Neural progenitor cell (in vitro differentiated cells): ENCODE results near the gene HMGCS1. TPM values are rescaled to one million over a fixed set of nuclear protein-coding genes. Genes with fewer than 3 reads are reported as not detected.
"Not testable (repeated sequence)": the region's sequence is repeated elsewhere in the genome, so short reads cannot be mapped to it uniquely, and the experiment has no call there.

Experiments
- DNase-seq: peaks from one replicate; pipeline ENCODE4 v3.0.0-alpha.2; 2016; ENCODE audit warnings: low spot score
- H2AFZ ChIP-seq: fragments of 200-600 bp; sonication (generic); replicated peaks from 2 replicates; pipeline ENCODE4 v1.6.1; 2016; ENCODE audit warnings: antibody characterized with exemption
- H3F3A ChIP-seq: fragments of 200-600 bp; sonication (generic); 2 replicates; pipeline ENCODE4 v1.6.1; 2016; ENCODE audit warnings: antibody characterized with exemption, low read depth
- H3K27ac ChIP-seq: fragments of 200-600 bp; sonication (generic); 2 replicates; pipeline ENCODE4 v1.5.1; 2016; ENCODE audit warnings: mild to moderate bottlenecking
- H3K27me3 ChIP-seq: fragments of 200-600 bp; sonication (generic); 2 replicates; pipeline ENCODE4 v1.6.1; 2016; ENCODE audit warnings: mild to moderate bottlenecking, moderate library complexity
- H3K36me3 ChIP-seq: fragments of 200-600 bp; sonication (generic); 2 replicates; pipeline ENCODE4 v1.5.1; 2016
- H3K4me1 ChIP-seq: fragments of 200-600 bp; sonication (generic); 2 replicates; pipeline ENCODE4 v1.6.1; 2016; ENCODE audit warnings: mixed run types
- H3K4me2 ChIP-seq: fragments of 200-600 bp; sonication (generic); 2 replicates; pipeline ENCODE4 v1.6.1; 2016
- H3K4me3 ChIP-seq: fragments of 200-600 bp; sonication (generic); 2 replicates; pipeline ENCODE4 v1.5.1; 2016
- H3K79me2 ChIP-seq: fragments of 200-600 bp; sonication (generic); 2 replicates; pipeline ENCODE4 v1.6.1; 2016; ENCODE audit warnings: low read depth
- H3K9ac ChIP-seq: fragments of 200-600 bp; sonication (generic); 2 replicates; pipeline ENCODE4 v1.6.1; 2016
- H3K9me3 ChIP-seq: fragments of 200-600 bp; sonication (generic); 2 replicates; pipeline ENCODE4 v1.5.1; 2016; ENCODE audit warnings: low read depth
- H4K20me1 ChIP-seq: fragments of 200-600 bp; sonication (generic); 2 replicates; pipeline ENCODE4 v1.6.1; 2016; ENCODE audit warnings: low read depth
- H3K27ac Mint-ChIP-seq: 3 replicates; pipeline ENCODE4 v1.8.0; 2021; ENCODE audit warnings: mixed read lengths
- H3K27me3 Mint-ChIP-seq: 2 replicates; pipeline ENCODE4 v1.8.0; 2022; ENCODE audit warnings: low read depth, mild to moderate bottlenecking, inconsistent platforms, moderate library complexity, mixed read lengths; ENCODE audit not compliant: insufficient read depth
- H3K36me3 Mint-ChIP-seq: 3 replicates; pipeline ENCODE4 v1.8.0; 2021; ENCODE audit warnings: mixed read lengths
- H3K4me1 Mint-ChIP-seq: 3 replicates; pipeline ENCODE4 v1.8.0; 2021; ENCODE audit warnings: mixed read lengths
- H3K4me3 Mint-ChIP-seq: 3 replicates; pipeline ENCODE4 v1.8.0; 2021; ENCODE audit warnings: mild to moderate bottlenecking, moderate library complexity, mixed read lengths
- H3K9me3 Mint-ChIP-seq: 3 replicates; pipeline ENCODE4 v1.8.0; 2020; ENCODE audit warnings: mixed read lengths
- CTCF ChIP-seq: fragments of 200-600 bp; sonication (generic); IDR thresholded peaks from 2 replicates; pipeline ENCODE4 v1.5.1; 2017; ENCODE audit warnings: antibody characterized with exemption, mild to moderate bottlenecking
- EZH2 ChIP-seq: fragments of 200-600 bp; sonication (generic); IDR thresholded peaks from 2 replicates; pipeline ENCODE4 v1.6.1; 2017; ENCODE audit warnings: antibody characterized with exemption, mild to moderate bottlenecking, moderate library complexity
- EZH2phosphoT487 ChIP-seq: fragments of 200-600 bp; sonication (generic); IDR thresholded peaks from 2 replicates; pipeline ENCODE4 v1.6.1; 2017; ENCODE audit warnings: antibody characterized with exemption
- total RNA-seq: library from RNA; depleted of rRNA; stranded (reverse); fragments of >200 nt; gene quantifications from 2 replicates; pipeline ENCODE4 v1.2.3, GENCODE V29; 2015; ENCODE audit warnings: low replicate concordance

Gene HMGCS1
- total RNA-seq, 1 donor from 2014 or later = 274 TPM

- Histone ChIP-seq H3K4me2 (no peak overlapping the region), H3K27me3 (no peaks in the 10 kb centered on the region), H4K20me1 (no peaks in the 10 kb centered on the region), H3K9me3 (no peaks in the 10 kb centered on the region), H3K4me1 (no peaks in the 10 kb centered on the region), H3K36me3 (no peaks in the 10 kb centered on the region), H3K79me2 (no peaks in the 10 kb centered on the region), H3K9ac (no peak overlapping the region), H3K27ac (no peak overlapping the region), H2AFZ (no peak overlapping the region), H3K4me3 (no peak overlapping the region), H3F3A (no peaks in the 10 kb centered on the region)
- DNase-seq = no peak
- TF ChIP-seq CTCF (no peak), EZH2 (no peak), EZH2phosphoT487 (no peak)
- H3K36me3 Mint-ChIP-seq = no peaks in the 10 kb centered on the region
- H3K27ac Mint-ChIP-seq = no peak overlapping the region
- H3K4me3 Mint-ChIP-seq = no peak overlapping the region
- no peaks in the 10 kb centered on the region for H3K27me3 Mint-ChIP-seq
- peaks cover 15% of the 10 kb centered on the region for H3K9me3 Mint-ChIP-seq
- no peaks in the 10 kb centered on the region for H3K4me1 Mint-ChIP-seq
Observed at GRCh38 chr5:43338862-43339261, 25.6 kb upstream of the HMGCS1 start.

GRCh38 chr5:43336159-43336558 lies 22.9 kb upstream of the HMGCS1 start:
- no peaks in the 10 kb centered on the region for H3F3A ChIP-seq
- H3K4me2 ChIP-seq = no peak overlapping the region
- H3K27ac ChIP-seq = no peak overlapping the region
- no peak overlapping the region for H3K27ac Mint-ChIP-seq
- no peaks in the 10 kb centered on the region for H3K4me1 Mint-ChIP-seq
- H3K4me3 ChIP-seq = no peak overlapping the region
- H3K36me3 ChIP-seq = no peaks in the 10 kb centered on the region
- H3K79me2 ChIP-seq = no peaks in the 10 kb centered on the region
- H3K9ac ChIP-seq = no peak overlapping the region
- H3K9me3 ChIP-seq = no peaks in the 10 kb centered on the region
- no peak overlapping the region for H2AFZ ChIP-seq
- no peaks in the 10 kb centered on the region for H4K20me1 ChIP-seq
- H3K27me3 ChIP-seq = no peaks in the 10 kb centered on the region
- peaks cover 24% of the 10 kb centered on the region for H3K9me3 Mint-ChIP-seq
- H3K36me3 Mint-ChIP-seq = no peaks in the 10 kb centered on the region
- no peaks in the 10 kb centered on the region for H3K4me1 ChIP-seq
- no peaks in the 10 kb centered on the region for H3K27me3 Mint-ChIP-seq
- no peak for TF ChIP-seq CTCF
- H3K4me3 Mint-ChIP-seq = no peak overlapping the region
- no peak for DNase-seq

GRCh38 chr5:43335681-43336080 lies 22.5 kb upstream of the HMGCS1 start:
- peaks cover 22% of the 10 kb centered on the region for H3K9me3 Mint-ChIP-seq
- H3K27me3 ChIP-seq = no peaks in the 10 kb centered on the region
- H3K4me3 Mint-ChIP-seq = no peak overlapping the region
- H4K20me1 ChIP-seq = no peaks in the 10 kb centered on the region
- H3K9ac ChIP-seq = no peak overlapping the region
- no peak overlapping the region for H3K27ac Mint-ChIP-seq
- H3K27me3 Mint-ChIP-seq = no peaks in the 10 kb centered on the region
- H3K27ac ChIP-seq = no peak overlapping the region
- no peak for DNase-seq
- no peak overlapping the region for H3K4me2 ChIP-seq
- H3K36me3 ChIP-seq = no peaks in the 10 kb centered on the region
- no peaks in the 10 kb centered on the region for H3K79me2 ChIP-seq
- H3K4me1 ChIP-seq = no peaks in the 10 kb centered on the region
- TF ChIP-seq EZH2phosphoT487 (no peak), CTCF (no peak), EZH2 (no peak)
- no peaks in the 10 kb centered on the region for H3F3A ChIP-seq
- H3K4me1 Mint-ChIP-seq = no peaks in the 10 kb centered on the region
- H2AFZ ChIP-seq = no peak overlapping the region
- no peaks in the 10 kb centered on the region for H3K36me3 Mint-ChIP-seq
- H3K4me3 ChIP-seq = no peak overlapping the region
- no peaks in the 10 kb centered on the region for H3K9me3 ChIP-seq

- DNase-seq = no peak
- no peaks in the 10 kb centered on the region for H3K36me3 Mint-ChIP-seq
- H3K4me3 Mint-ChIP-seq = no peak overlapping the region
- Histone ChIP-seq H3K79me2 (no peaks in the 10 kb centered on the region), H3K27me3 (no peaks in the 10 kb centered on the region), H3K27ac (no peak overlapping the region), H3K4me1 (no peaks in the 10 kb centered on the region), H2AFZ (no peak overlapping the region), H3K9ac (no peak overlapping the region), H4K20me1 (no peaks in the 10 kb centered on the region), H3K4me2 (no peak overlapping the region), H3F3A (no peaks in the 10 kb centered on the region), H3K9me3 (no peaks in the 10 kb centered on the region), H3K36me3 (no peaks in the 10 kb centered on the region), H3K4me3 (no peak overlapping the region)
- TF ChIP-seq EZH2 (no peak), EZH2phosphoT487 (no peak), CTCF (no peak)
- H3K27ac Mint-ChIP-seq = no peak overlapping the region
- no peaks in the 10 kb centered on the region for H3K4me1 Mint-ChIP-seq
- H3K27me3 Mint-ChIP-seq = no peaks in the 10 kb centered on the region
- peaks cover 17% of the 10 kb centered on the region for H3K9me3 Mint-ChIP-seq
Observed at GRCh38 chr5:43332401-43332800, 19.2 kb upstream of the HMGCS1 start.

GRCh38 chr5:43325624-43326023 lies 12.4 kb upstream of the HMGCS1 start:
- H3K4me1 ChIP-seq, H3F3A ChIP-seq, H3K79me2 ChIP-seq, H3K4me3 ChIP-seq, H2AFZ ChIP-seq, H3K27ac Mint-ChIP-seq, H4K20me1 ChIP-seq, H3K36me3 Mint-ChIP-seq, H3K4me3 Mint-ChIP-seq, DNase-seq, H3K9ac ChIP-seq, H3K27ac ChIP-seq, H3K9me3 ChIP-seq, H3K4me1 Mint-ChIP-seq, H3K27me3 Mint-ChIP-seq, H3K4me2 ChIP-seq, H3K36me3 ChIP-seq, H3K27me3 ChIP-seq: not testable (repeated sequence)
- peaks cover 11% of the 10 kb centered on the region for H3K9me3 Mint-ChIP-seq
